GM23248 (cell line): ENCODE results near the gene PROCR. TPM values are rescaled to one million over a fixed set of nuclear protein-coding genes. Genes with fewer than 3 reads are reported as not detected.

ENCODE experiments used
- DNase-seq: peaks from one replicate; pipeline ENCODE4 v3.0.0-alpha.2; 2015
- H2AFZ ChIP-seq: fragments of 200-600 bp; sonication (generic); 2 replicates; pipeline ENCODE4 v1.6.1; 2016; ENCODE audit warnings: antibody characterized with exemption
- H3F3A ChIP-seq: fragments of 200-600 bp; sonication (generic); 2 replicates; pipeline ENCODE4 v1.6.1; 2016; ENCODE audit warnings: mild to moderate bottlenecking, antibody characterized with exemption, mixed run types; ENCODE audit not compliant: insufficient read depth
- H3K27ac ChIP-seq: fragments of 200-600 bp; sonication (generic); 2 replicates; pipeline ENCODE4 v1.5.1; 2016; ENCODE audit warnings: mild to moderate bottlenecking
- H3K27me3 ChIP-seq: fragments of 200-600 bp; sonication (generic); replicated peaks from 2 replicates; pipeline ENCODE4 v1.6.1; 2016; ENCODE audit warnings: mild to moderate bottlenecking; ENCODE audit not compliant: insufficient read depth
- H3K36me3 ChIP-seq: fragments of 200-600 bp; sonication (generic); 2 replicates; pipeline ENCODE4 v1.6.1; 2016; ENCODE audit warnings: low read depth, mild to moderate bottlenecking
- H3K4me1 ChIP-seq: fragments of 200-600 bp; sonication (generic); 2 replicates; pipeline ENCODE4 v1.6.1; 2016; ENCODE audit warnings: mild to moderate bottlenecking; ENCODE audit not compliant: insufficient read depth
- H3K4me2 ChIP-seq: fragments of 200-600 bp; sonication (generic); one replicate; pipeline ENCODE4 v1.6.1; 2016; ENCODE audit warnings: mild to moderate bottlenecking; ENCODE audit not compliant: unreplicated experiment
- H3K4me3 ChIP-seq: fragments of 200-600 bp; sonication (generic); 2 replicates; pipeline ENCODE4 v1.5.1; 2016; ENCODE audit warnings: mild to moderate bottlenecking
- H3K79me2 ChIP-seq: fragments of 200-600 bp; sonication (generic); 2 replicates; pipeline ENCODE4 v1.6.1; 2016; ENCODE audit warnings: mild to moderate bottlenecking; ENCODE audit not compliant: insufficient read depth
- H3K9ac ChIP-seq: fragments of 200-600 bp; sonication (generic); 2 replicates; pipeline ENCODE4 v1.6.1; 2016; ENCODE audit warnings: mild to moderate bottlenecking
- H3K9me2 ChIP-seq: fragments of 200-600 bp; sonication (generic); 2 replicates; pipeline ENCODE4 v1.6.1; 2016; ENCODE audit warnings: mixed run types, mild to moderate bottlenecking, moderate library complexity; ENCODE audit not compliant: insufficient read depth
- H3K9me3 ChIP-seq: fragments of 200-600 bp; sonication (generic); one replicate; pipeline ENCODE4 v1.6.1; 2017; ENCODE audit warnings: low read depth
- H4K20me1 ChIP-seq: fragments of 200-600 bp; sonication (generic); 2 replicates; pipeline ENCODE4 v1.6.0; 2016; ENCODE audit not compliant: insufficient read depth
- EZH2 ChIP-seq: fragments of 200-600 bp; sonication (generic); IDR thresholded peaks from 2 replicates; pipeline ENCODE4 v1.6.1; 2018; ENCODE audit warnings: antibody characterized with exemption, mild to moderate bottlenecking; ENCODE audit not compliant: insufficient read depth, poor library complexity, severe bottlenecking
- EZH2phosphoT487 ChIP-seq: fragments of 200-600 bp; sonication (generic); IDR thresholded peaks from 2 replicates; pipeline ENCODE4 v1.6.1; 2018; ENCODE audit warnings: antibody characterized with exemption, moderate library complexity, mild to moderate bottlenecking, low read depth; ENCODE audit not compliant: insufficient read depth
- WGBS, 2 experiments: methylation state at CpG; one replicate each; pipeline ENCODE4 v1.1.6; 2015 to 2017; ENCODE audit warnings: low lambda C conversion rate in 2 of 2, low coverage in 1 of 2; ENCODE audit errors: missing lambda C conversion rate in 2 of 2; 5-methylcytosine and 5-hydroxymethylcytosine counted together
- in situ Hi-C: fragments of 300-500 bp; cut with MboI; formaldehyde crosslinking; loops from 2 replicates; pipeline ENCODE4 v1.15.0; 2020
- polyA plus RNA-seq: library from polyadenylated mRNA; unstranded; fragments of >200 nt; fragmentation: Nextera tagmentation; extraction: Ambion mirVana; gene quantifications from 2 replicates; pipeline ENCODE4 v1.2.1, GENCODE V29; 2016
- total RNA-seq: library from RNA; depleted of rRNA; stranded (reverse); fragments of >200 nt; shearing (Covaris generic); gene quantifications from 2 replicates; pipeline ENCODE4 v1.2.3, GENCODE V29; 2014

The PROCR gene
- total and polyA plus RNA-seq, 2 experiments from 2014 or later: 34.4 to 38.7 TPM

- in situ Hi-C loops: no loop called here
- Histone ChIP-seq H3K4me3 (0 out of 2 replicates have a peak overlapping the region, but pooled peaks have one; percentile 27), H4K20me1 (no peaks in the 10 kb centered on the region), H3K4me2 (peak overlapping the region; percentile 9), H3K9me3 (no peaks in the 10 kb centered on the region), H3K4me1 (peaks cover 20% of the 10 kb centered on the region), H3K27me3 (no peaks in the 10 kb centered on the region), H2AFZ (no peak overlapping the region), H3K36me3 (peaks cover 11% of the 10 kb centered on the region; the same call in 1 of the 2 replicates), H3F3A (peaks cover 24% of the 10 kb centered on the region), H3K9me2 (no peaks in the 10 kb centered on the region), H3K27ac (peak overlapping the region; percentile 76), H3K9ac (peak overlapping the region; percentile 46), H3K79me2 (no peaks in the 10 kb centered on the region)
- peak; percentile 95 for DNase-seq
- TF ChIP-seq EZH2 (no peak), EZH2phosphoT487 (0 out of 2 replicates have a peak, but pooled peaks have one; percentile 64)
- WGBS, 2 experiments: 21 to 23% methylated on average over 11 of the region's 11 CpGs
Measured at GRCh38 chr20:35135867-35136586, 35.8 kb upstream of the PROCR start.

GRCh38 chr20:35144694-35145093, 27.2 kb upstream of the PROCR start:
- Histone ChIP-seq H3K9me3 (no peaks in the 10 kb centered on the region), H3K9me2 (no peaks in the 10 kb centered on the region), H3K4me3 (no peak overlapping the region), H3K36me3 (peaks cover 5% of the 10 kb centered on the region; the same call in 1 of the 2 replicates), H4K20me1 (no peaks in the 10 kb centered on the region), H3K4me2 (no peak overlapping the region), H3K27me3 (no peaks in the 10 kb centered on the region), H3K4me1 (peaks cover 7% of the 10 kb centered on the region), H3K9ac (no peak overlapping the region), H3K79me2 (no peaks in the 10 kb centered on the region; the same call in 1 of the 2 replicates), H2AFZ (no peak overlapping the region), H3K27ac (no peak overlapping the region), H3F3A (peaks cover 22% of the 10 kb centered on the region)
- TF ChIP-seq EZH2 (no peak), EZH2phosphoT487 (no peak)
- in situ Hi-C loops: no loop called here
- DNase-seq: no peak
- 82% methylated on average over 7 of the region's 7 CpGs for WGBS, 2 experiments

- H3F3A ChIP-seq: peaks cover 22% of the 10 kb centered on the region
- 51 to 56% methylated on average over 2 of the region's 2 CpGs for WGBS, 2 experiments
- H3K36me3 ChIP-seq: peaks cover 5% of the 10 kb centered on the region; the same call in 1 of the 2 replicates
- no peaks in the 10 kb centered on the region for H3K9me2 ChIP-seq
- H3K9me3 ChIP-seq: no peaks in the 10 kb centered on the region
- no peak for TF ChIP-seq EZH2phosphoT487
- TF ChIP-seq EZH2: no peak
- in situ Hi-C loops: no loop called here
- DNase-seq: peak; percentile 62
- peaks cover 7% of the 10 kb centered on the region for H3K4me1 ChIP-seq
- no peak overlapping the region for H3K9ac ChIP-seq
- no peak overlapping the region for H3K27ac ChIP-seq
- H3K4me2 ChIP-seq: no peak overlapping the region
- no peak overlapping the region for H2AFZ ChIP-seq
- no peaks in the 10 kb centered on the region for H3K27me3 ChIP-seq
- H3K4me3 ChIP-seq: no peak overlapping the region
- H3K79me2 ChIP-seq: no peaks in the 10 kb centered on the region; the same call in 1 of the 2 replicates
- no peaks in the 10 kb centered on the region for H4K20me1 ChIP-seq
Measured at GRCh38 chr20:35145141-35145564, 26.7 kb upstream of the PROCR start.

- Histone ChIP-seq H3F3A (peaks cover 22% of the 10 kb centered on the region), H3K9ac (peak overlapping the region; percentile 74), H3K79me2 (no peaks in the 10 kb centered on the region; the same call in 1 of the 2 replicates), H3K4me3 (peak overlapping the region; percentile 80), H3K9me2 (no peaks in the 10 kb centered on the region), H3K4me2 (peak overlapping the region; percentile 93), H3K27ac (peak overlapping the region; percentile 68; the same call in 1 of the 2 replicates), H3K27me3 (no peaks in the 10 kb centered on the region), H3K36me3 (no peaks in the 10 kb centered on the region; the same call in 1 of the 2 replicates), H3K4me1 (peaks cover 7% of the 10 kb centered on the region), H4K20me1 (no peaks in the 10 kb centered on the region), H2AFZ (peak overlapping the region; percentile 88), H3K9me3 (no peaks in the 10 kb centered on the region)
- in situ Hi-C loops: no loop called here
- TF ChIP-seq EZH2phosphoT487: no peak
- TF ChIP-seq EZH2: no peak
- peak; percentile 70 for DNase-seq
- WGBS, 2 experiments: 5% methylated on average over 22 to 23 of the region's 23 CpGs
Measured at GRCh38 chr20:35146299-35146919, 25.5 kb upstream of the PROCR start.
